GM13976 (cell line): ENCODE results near the gene ZEB2.

Experiments
- DNase-seq: peaks from one replicate; pipeline ENCODE4 v3.0.0; 2012; ENCODE audit warnings: low spot score
- CTCF ChIP-seq: IDR thresholded peaks from 2 replicates; pipeline ENCODE4 v1.5.1; 2012; ENCODE audit warnings: borderline replicate concordance, mild to moderate bottlenecking; ENCODE audit not compliant: insufficient read depth; ENCODE audit errors: extremely low read depth, missing control alignments, control extremely low read depth
- in situ Hi-C: fragments of 300-500 bp; cut with MboI; formaldehyde crosslinking; loops from one replicate; pipeline ENCODE4 v1.12.0; 2022; ENCODE audit warnings: low sequenced_read_pairs, mixed read lengths, inconsistent platforms; ENCODE audit not compliant: unreplicated experiment

ZEB2 gene

GRCh38 chr2:144378551-144378950 is 141.4 kb downstream of the ZEB2 start:
- in situ Hi-C loops: no loop called here
- DNase-seq: no peak
- no peak for TF ChIP-seq CTCF

- in situ Hi-C loops: no loop called here
- DNase-seq: no peak
- no peak for TF ChIP-seq CTCF
These were observed 142.0 kb downstream of the ZEB2 start for GRCh38 chr2:144377914-144378313.

DNA sequence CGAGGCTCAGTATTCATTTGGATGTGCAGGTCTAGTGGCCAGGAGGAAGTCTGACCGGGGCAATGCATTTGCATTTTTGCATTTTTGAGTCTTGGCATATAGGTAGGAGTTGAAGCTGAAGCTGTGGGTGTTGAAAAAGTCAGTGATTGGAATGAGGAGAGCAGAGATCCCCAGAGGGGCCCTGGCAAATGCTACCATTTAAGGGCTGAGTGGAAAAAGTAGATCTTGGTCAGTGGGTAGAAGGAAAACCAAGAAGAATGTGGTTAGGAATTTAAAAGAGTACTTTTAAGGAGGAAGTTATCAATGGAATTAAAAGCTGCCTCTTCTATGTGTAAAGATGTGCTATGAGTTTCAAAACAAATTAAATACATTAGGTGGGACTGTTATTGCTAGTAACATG is 143.0 kb downstream of the ZEB2 start:
- in situ Hi-C loops: no loop called here
- DNase-seq: no peak
- TF ChIP-seq CTCF: no peak

- no peak for DNase-seq
- no peak for TF ChIP-seq CTCF
- in situ Hi-C loops: no loop called here
These were observed 143.5 kb downstream of the ZEB2 start for GRCh38 chr2:144376460-144376859.

DNA sequence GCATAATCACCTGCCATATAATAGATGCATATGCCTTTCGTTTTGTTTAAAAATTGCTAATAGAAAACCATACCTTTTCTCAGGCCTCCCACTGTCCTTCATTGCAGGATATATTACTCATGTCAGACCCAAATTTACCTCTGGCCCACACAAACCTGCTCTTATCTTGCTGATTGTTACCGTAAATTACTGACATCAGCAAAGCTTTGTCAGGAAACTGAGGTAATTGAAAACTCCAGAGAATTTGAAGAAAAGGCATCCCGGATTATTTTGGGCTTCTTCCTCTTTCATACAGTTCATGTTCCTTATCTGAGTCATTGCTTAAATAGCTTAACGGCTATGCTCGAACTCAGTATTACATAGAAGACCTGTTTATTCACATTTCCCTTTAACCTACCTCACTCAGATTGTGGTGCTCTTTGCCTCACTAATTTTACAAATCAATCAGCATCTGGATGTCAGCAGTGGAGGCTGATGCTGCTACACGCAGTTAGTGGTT is 145.7 kb downstream of the ZEB2 start:
- no peak for TF ChIP-seq CTCF
- DNase-seq: peak; percentile 28
- in situ Hi-C loops: no loop called here

GRCh38 chr2:144372410-144373080 is 147.4 kb downstream of the ZEB2 start:
- in situ Hi-C loops: no loop called here
- TF ChIP-seq CTCF: no peak
- DNase-seq: no peak
